ENCODE results near the gene ACTR3C.

The ACTR3C gene

DNA sequence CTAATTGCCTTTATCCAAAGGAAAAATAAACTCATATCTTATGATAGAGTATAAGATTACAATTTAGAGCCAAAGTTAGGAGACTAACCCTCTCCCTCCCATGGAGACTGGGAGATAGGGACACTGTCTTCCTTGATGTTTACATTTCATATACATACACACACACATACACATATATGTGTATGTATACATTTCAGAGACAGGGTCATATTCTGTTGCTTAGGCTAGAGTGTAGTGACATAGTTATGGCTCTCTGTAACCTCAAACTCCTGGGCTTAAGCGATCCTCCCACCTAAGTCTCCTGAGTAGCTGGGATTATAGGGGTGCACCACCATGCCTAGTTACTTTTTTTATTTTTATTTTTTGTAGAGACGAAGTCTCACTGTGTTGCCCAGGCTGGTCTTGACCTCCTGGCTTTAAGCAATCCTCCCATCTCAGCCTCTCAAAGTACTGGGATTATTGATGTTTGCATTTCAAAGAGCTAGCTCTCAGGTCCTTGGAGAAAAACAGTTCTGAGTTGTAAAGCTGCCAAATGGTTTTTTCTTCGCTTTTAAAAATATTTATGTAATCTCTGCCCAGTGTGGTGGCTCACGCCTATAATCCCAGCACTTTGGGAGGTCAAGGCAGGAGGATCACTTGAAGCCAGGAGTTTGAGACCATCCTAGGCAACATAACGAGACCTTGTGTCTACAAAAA is 37.2 kb upstream of the ACTR3C start:
- in situ Hi-C loops (cut with HindIII; ENCODE audit: low pct_ligation_motif_present, low pct_unique_long_range_greater_than_20kb, low sequenced_read_pairs) = no loop called here
- no peak for DNase-seq

- no peak for DNase-seq
- in situ Hi-C loops (cut with HindIII; ENCODE audit: low pct_ligation_motif_present, low pct_unique_long_range_greater_than_20kb, low sequenced_read_pairs) = no loop called here
These were observed 36.4 kb upstream of the ACTR3C start for GRCh38 chr7:150359622-150360362.

- in situ Hi-C loops (cut with HindIII; ENCODE audit: low pct_ligation_motif_present, low pct_unique_long_range_greater_than_20kb, low sequenced_read_pairs) = no loop called here
These were observed 35.8 kb upstream of the ACTR3C start for GRCh38 chr7:150358988-150359621.

GRCh38 chr7:150358433-150358832 is 35.1 kb upstream of the ACTR3C start:
- DNase-seq = no peak
- in situ Hi-C loops (cut with HindIII; ENCODE audit: low pct_ligation_motif_present, low pct_unique_long_range_greater_than_20kb, low sequenced_read_pairs) = no loop called here

More at GRCh38 chr7:150358988-150359621, 35.8 kb upstream of the ACTR3C start:
- DNase-seq = no peak

- no peak for DNase-seq
- in situ Hi-C loops (cut with HindIII; ENCODE audit: low pct_ligation_motif_present, low pct_unique_long_range_greater_than_20kb, low sequenced_read_pairs) = no loop called here
These were observed 34.6 kb upstream of the ACTR3C start for GRCh38 chr7:150357771-150358427.

GRCh38 chr7:150357270-150357669 is 33.9 kb upstream of the ACTR3C start:
- no peak for DNase-seq
- in situ Hi-C loops (cut with HindIII; ENCODE audit: low pct_ligation_motif_present, low pct_unique_long_range_greater_than_20kb, low sequenced_read_pairs) = no loop called here

GRCh38 chr7:150356265-150356897 is 33.0 kb upstream of the ACTR3C start:
- peak; percentile 68 for DNase-seq
- in situ Hi-C loops (cut with HindIII; ENCODE audit: low pct_ligation_motif_present, low pct_unique_long_range_greater_than_20kb, low sequenced_read_pairs) = no loop called here

- in situ Hi-C loops (cut with HindIII; ENCODE audit: low pct_ligation_motif_present, low pct_unique_long_range_greater_than_20kb, low sequenced_read_pairs) = no loop called here
- no peak for DNase-seq
These were observed 32.3 kb upstream of the ACTR3C start for GRCh38 chr7:150355666-150356059.

DNA sequence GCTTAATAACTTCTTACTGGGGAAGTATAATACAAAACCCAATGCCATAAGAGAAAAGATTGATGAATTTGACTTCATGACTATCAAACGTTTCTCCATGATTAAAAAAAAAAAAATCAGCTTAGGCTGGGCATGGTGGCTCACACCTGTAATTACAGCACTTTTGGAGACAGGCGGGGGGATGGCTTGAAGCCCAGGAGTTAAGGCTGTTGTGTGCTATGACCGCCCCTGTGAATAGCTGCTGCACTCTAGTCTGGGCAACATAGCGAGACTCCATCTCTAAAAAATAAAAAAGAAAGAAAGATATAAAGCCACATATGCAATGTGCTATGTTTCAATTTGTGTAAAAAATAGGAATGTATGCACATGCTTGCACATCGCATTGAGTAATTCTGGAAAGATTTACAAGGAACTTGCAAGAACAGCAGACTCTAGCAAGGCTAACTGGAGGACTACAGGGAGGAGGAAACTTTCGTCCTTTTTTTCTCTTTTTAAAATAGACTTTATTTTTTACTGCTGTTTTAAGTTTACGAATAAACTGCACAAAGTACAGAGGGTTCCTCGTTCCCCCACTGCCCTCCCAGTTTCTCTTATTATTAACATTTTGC is 28.3 kb upstream of the ACTR3C start:
- in situ Hi-C loops (cut with HindIII; ENCODE audit: low pct_ligation_motif_present, low pct_unique_long_range_greater_than_20kb, low sequenced_read_pairs) = no loop called here
- DNase-seq = no peak

DNA sequence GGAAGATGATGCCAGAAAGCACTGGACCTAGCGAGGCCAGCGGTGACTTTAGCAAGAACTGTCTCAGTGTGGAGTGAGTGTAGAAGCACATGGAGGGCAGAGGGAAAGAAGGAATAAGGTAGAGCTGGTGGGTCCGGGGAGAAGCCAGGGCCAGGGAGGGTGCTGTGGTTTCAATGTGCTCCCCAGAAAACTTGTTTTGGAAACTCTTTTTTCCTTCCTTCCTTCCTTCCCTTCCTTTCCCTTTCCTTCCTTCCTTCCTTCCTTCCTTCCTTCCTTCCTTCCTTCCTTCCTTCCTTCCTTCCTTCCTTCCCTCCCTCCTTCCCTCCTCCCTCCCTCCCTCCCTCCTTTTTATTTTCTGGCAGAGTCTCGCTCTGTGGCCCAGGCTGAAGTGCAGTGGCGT is 23.6 kb upstream of the ACTR3C start:
- DNase-seq = no peak
- in situ Hi-C loops (cut with HindIII; ENCODE audit: low pct_ligation_motif_present, low pct_unique_long_range_greater_than_20kb, low sequenced_read_pairs) = no loop called here

GRCh38 chr7:150345012-150345411 is 21.7 kb upstream of the ACTR3C start:
- in situ Hi-C loops (cut with HindIII; ENCODE audit: low pct_ligation_motif_present, low pct_unique_long_range_greater_than_20kb, low sequenced_read_pairs) = no loop called here
- no peak for DNase-seq

GRCh38 chr7:150344299-150344698 is 21.0 kb upstream of the ACTR3C start:
- in situ Hi-C loops (cut with HindIII; ENCODE audit: low pct_ligation_motif_present, low pct_unique_long_range_greater_than_20kb, low sequenced_read_pairs) = no loop called here
- DNase-seq = no peak

- no peak for DNase-seq
- in situ Hi-C loops (cut with HindIII; ENCODE audit: low pct_ligation_motif_present, low pct_unique_long_range_greater_than_20kb, low sequenced_read_pairs) = no loop called here
These were observed 19.9 kb upstream of the ACTR3C start for GRCh38 chr7:150343225-150343624.

- in situ Hi-C loops (cut with HindIII; ENCODE audit: low pct_ligation_motif_present, low pct_unique_long_range_greater_than_20kb, low sequenced_read_pairs) = no loop called here
- no peak for DNase-seq
These were observed 18.7 kb upstream of the ACTR3C start for GRCh38 chr7:150342121-150342408.

DNA sequence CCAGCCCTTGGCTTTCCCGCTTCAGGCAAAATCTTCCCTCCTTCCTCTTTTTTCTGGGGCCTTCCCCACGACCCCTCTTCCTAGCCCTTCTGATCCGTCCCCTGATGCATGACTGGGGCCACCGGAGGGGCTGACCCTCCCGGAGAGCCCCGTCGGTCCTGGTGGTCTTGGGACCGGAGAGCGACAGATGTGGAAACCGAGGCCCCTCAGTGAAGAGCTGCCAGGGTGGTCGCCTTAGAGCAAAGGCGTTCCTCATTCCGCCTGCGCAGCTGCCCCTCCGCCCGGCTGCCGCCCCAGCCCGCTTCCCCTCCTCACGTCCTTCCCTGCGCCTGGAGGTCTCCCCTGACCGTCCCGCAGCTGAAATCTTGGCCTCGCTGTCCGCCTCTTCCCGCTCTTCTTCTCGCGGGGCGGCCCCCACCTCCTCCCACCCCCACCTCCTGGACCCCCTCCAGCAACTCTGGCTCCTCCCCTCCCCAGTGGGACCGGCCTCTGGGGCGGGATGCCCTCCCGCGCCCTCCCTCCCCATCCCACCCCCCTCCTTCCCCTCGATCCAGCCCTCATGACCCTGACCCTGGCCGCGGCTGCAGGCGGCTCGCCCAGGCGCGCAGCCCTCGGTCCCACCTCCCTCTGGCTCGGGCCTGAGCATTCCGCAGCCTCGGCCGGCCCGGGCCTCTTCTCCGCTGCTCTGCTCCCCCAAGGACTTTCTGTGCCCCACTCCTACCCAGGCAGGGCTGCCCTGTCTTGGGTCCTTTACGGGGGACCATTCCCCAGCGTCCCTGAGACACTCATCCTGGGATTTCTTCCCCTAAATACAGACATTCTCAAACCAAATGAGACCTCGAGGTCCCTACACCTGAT is 18.1 kb upstream of the ACTR3C start, which contains the start of gene RARRES2:
Gene RARRES2, minus strand, starts transcription at position 367 of the 858 bp plus-strand sequence. CDS start 1,020 bp downstream, outside the sequence.
- DNase-seq = peak; percentile 89
- in situ Hi-C loops (cut with HindIII; ENCODE audit: low pct_ligation_motif_present, low pct_unique_long_range_greater_than_20kb, low sequenced_read_pairs) = no loop called here

DNA sequence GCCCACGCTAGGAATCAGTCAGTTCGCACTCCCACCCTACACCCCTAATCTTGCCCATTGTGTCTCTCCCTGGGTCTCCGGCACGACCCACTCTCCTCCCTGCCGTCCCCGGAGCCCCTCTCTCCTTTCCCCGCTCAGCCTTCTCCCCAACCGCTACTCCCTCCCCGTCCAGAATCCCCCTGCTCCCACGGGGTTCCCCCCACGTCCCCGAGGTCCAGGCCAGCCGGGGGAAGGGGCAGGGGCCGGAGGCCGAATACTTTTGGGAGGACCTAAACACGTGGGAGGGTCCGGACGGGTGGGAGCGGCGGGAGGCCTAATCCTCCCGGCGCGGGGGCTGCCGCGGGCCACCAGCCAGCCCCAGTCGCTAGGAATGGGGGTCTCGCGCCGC is 17.5 kb upstream of the ACTR3C start:
- in situ Hi-C loops (cut with HindIII; ENCODE audit: low pct_ligation_motif_present, low pct_unique_long_range_greater_than_20kb, low sequenced_read_pairs) = no loop called here
- no peak for DNase-seq

- peak; percentile 74 for DNase-seq
- in situ Hi-C loops (cut with HindIII; ENCODE audit: low pct_ligation_motif_present, low pct_unique_long_range_greater_than_20kb, low sequenced_read_pairs) = no loop called here
These were observed 16.8 kb upstream of the ACTR3C start for GRCh38 chr7:150340024-150340749.
